Upper lobe of left lung (tissue), 4 donors: Measurements from ENCODE around the gene CPNE8.

ENCODE experiments used
- POLR2A ChIP-seq, 4 donors: fragments of 450-650 bp; IDR thresholded peaks; one replicate each; pipeline ENCODE4 v1.5.1; 2016 to 2017; ENCODE audit warnings: antibody characterized with exemption in 4 of 4, mild to moderate bottlenecking in 2 of 4
- TF ChIP-seq, protein P1 (sequence below), 6 experiments: fragments of 450-650 bp in 4 of 6; fragments of 200-600 bp in 2 of 6; sonication (generic) in 2 of 6; IDR thresholded peaks; one replicate each; pipeline ENCODE4 v1.5.1; 2016 to 2019; ENCODE audit warnings: antibody characterized with exemption in 6 of 6

DNA sequence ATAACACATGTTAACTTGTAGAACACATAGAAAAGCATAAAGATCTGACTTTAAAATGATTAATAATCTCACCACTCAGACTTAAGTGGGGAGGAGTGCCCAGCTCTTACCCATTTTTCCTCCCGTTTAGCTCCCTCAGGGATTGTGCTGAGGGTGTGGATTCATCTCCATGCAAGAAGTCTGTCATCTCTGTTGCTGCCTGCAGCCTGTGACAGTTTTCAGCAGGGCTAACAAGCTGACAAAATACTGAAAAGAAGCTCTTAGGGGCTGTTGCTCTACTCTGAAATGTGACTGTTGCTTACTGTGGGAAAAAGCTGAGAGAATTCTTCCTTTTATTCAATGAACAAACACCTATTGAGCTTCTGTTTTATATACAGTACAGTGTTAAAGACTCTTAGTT is 216.2 kb downstream of the CPNE8 start:
- no peak for TF ChIP-seq POLR2A (IDR thresholded peaks at IDR 0.05)
- TF ChIP-seq, protein P1, sequence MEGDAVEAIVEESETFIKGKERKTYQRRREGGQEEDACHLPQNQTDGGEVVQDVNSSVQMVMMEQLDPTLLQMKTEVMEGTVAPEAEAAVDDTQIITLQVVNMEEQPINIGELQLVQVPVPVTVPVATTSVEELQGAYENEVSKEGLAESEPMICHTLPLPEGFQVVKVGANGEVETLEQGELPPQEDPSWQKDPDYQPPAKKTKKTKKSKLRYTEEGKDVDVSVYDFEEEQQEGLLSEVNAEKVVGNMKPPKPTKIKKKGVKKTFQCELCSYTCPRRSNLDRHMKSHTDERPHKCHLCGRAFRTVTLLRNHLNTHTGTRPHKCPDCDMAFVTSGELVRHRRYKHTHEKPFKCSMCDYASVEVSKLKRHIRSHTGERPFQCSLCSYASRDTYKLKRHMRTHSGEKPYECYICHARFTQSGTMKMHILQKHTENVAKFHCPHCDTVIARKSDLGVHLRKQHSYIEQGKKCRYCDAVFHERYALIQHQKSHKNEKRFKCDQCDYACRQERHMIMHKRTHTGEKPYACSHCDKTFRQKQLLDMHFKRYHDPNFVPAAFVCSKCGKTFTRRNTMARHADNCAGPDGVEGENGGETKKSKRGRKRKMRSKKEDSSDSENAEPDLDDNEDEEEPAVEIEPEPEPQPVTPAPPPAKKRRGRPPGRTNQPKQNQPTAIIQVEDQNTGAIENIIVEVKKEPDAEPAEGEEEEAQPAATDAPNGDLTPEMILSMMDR (IDR thresholded peaks at IDR 0.05): no peak
